ENCODE data around the gene MDGA2.

DNA sequence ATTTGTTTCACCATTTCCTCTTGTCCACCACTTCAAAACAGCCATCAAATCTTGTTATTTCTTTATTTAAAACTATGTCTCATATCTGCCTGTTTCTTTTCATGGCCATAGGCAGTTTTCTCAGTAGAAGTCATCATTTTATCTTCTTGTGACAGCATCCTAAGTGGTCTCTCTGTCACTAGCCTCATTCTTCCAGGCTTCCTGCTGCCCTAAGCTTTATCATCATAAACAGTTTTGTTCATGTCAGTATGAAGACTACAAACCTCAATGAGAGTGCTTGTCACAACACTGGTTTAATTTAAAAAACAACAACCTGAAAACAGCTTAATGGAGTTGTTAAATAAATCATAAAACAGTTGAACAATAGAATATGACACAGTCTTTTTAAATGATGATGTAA lies 636.1 kb downstream of the MDGA2 start:
- no peak for TF ChIP-seq CHD2 (IDR thresholded peaks at IDR 0.05; ENCODE audit: low read depth, low read length)
- no peak for TF ChIP-seq BHLHE40 (IDR thresholded peaks at IDR 0.05; ENCODE audit: low read length)
- TF ChIP-seq CTCF (CRISPR knock-in tag; IDR thresholded peaks at IDR 0.05), result no peak
- TF ChIP-seq ZNF639 (CRISPR knock-in tag; conservative IDR thresholded peaks at IDR 0.05), result no peak
- TF ChIP-seq MTA3 (CRISPR knock-in tag; IDR thresholded peaks at IDR 0.05), result no peak
- no peak for TF ChIP-seq ZNF484 (CRISPR knock-in tag; IDR thresholded peaks at IDR 0.05; ENCODE audit: borderline replicate concordance, low read depth)
- no peak for TF ChIP-seq ZNF577 (CRISPR knock-in tag; IDR thresholded peaks at IDR 0.05; ENCODE audit: borderline replicate concordance, low read depth)
- no peak for TF ChIP-seq MAFK (conservative IDR thresholded peaks at IDR 0.05 in 1 of 2, IDR thresholded peaks at IDR 0.05 in 1 of 2; ENCODE audit: low read length in 2 of 2)
- no peak for TF ChIP-seq MEF2D (CRISPR knock-in tag; IDR thresholded peaks at IDR 0.05)
- TF ChIP-seq HOXD1 (CRISPR knock-in tag; IDR thresholded peaks at IDR 0.05), result no peak
- no peak for TF ChIP-seq GATA4 (IDR thresholded peaks at IDR 0.05; ENCODE audit: borderline replicate concordance, low read depth)

All from HepG2 (cell line).